Measurements from ENCODE around the gene CPSF4L.
A peak's percentile ranks its signal among the peaks of the same experiment; 100 is the strongest.
"Not testable (repeated sequence)": the region's sequence is repeated elsewhere in the genome, so short reads cannot be mapped to it uniquely, and the experiment has no call there.

Gene CPSF4L

DNA sequence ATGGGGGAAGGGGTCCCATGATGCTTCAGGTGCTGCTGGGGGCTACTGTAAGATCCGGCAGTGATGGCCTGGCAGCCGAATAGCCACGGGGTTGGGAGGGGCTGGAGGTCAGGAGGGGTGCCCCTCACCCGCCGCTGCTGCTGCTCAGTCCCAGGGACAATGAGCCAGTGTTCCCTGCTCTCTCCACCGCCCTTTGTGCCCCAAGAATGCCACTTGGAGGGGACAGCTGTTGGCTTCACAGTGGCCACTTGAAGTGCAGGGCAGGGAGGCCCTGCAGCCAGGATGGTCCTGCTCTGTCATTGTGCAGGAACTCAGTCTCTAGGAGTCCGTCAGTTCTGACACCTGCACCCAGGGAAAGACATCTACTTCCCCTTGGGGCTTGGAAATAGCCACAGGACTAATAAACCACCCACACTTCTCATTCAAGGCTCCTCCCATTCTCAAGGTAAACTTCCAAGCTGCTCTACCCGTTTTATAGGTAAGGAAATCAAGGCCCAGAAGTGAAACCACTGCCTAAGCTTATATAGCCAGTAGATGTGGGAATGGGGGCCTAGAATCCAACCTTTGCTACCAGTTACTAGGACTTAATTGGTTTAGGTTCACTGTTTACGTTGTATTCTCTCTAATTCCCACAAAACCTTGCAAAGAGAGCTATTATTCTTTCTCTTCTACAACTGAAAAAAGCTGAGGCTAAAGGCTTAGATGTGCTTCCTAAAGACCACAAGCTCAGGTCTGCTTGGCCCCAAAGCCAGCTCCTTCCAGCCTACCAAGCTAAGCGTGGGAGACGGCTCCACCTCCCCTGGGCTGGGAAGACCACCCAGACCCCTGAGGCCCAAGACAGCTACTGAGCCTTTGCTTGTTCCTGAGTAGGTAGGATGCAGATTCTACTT lies 6.2 kb upstream of the CPSF4L start:
- DNase-seq: no peak

DNA sequence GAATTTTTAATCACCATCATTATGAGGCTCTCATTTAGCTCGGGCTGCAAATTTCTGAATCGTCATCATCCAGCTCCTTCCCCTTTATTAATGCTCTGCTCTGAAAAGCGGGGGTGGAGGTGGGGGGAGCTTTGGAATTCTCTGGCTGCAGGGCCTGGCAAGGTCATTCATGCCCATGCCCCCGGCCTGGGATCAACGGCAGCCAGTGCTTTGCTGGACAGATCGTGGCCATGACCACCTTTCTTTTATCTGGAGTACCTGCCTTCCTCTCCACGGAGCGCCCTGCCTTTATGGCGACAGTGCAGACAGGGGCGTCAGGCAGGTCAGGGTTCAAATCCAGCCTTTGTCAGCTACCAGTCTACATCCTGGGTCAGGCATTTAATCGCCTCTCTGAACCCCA lies 5.1 kb upstream of the CPSF4L start:
- no peak for DNase-seq

DNA sequence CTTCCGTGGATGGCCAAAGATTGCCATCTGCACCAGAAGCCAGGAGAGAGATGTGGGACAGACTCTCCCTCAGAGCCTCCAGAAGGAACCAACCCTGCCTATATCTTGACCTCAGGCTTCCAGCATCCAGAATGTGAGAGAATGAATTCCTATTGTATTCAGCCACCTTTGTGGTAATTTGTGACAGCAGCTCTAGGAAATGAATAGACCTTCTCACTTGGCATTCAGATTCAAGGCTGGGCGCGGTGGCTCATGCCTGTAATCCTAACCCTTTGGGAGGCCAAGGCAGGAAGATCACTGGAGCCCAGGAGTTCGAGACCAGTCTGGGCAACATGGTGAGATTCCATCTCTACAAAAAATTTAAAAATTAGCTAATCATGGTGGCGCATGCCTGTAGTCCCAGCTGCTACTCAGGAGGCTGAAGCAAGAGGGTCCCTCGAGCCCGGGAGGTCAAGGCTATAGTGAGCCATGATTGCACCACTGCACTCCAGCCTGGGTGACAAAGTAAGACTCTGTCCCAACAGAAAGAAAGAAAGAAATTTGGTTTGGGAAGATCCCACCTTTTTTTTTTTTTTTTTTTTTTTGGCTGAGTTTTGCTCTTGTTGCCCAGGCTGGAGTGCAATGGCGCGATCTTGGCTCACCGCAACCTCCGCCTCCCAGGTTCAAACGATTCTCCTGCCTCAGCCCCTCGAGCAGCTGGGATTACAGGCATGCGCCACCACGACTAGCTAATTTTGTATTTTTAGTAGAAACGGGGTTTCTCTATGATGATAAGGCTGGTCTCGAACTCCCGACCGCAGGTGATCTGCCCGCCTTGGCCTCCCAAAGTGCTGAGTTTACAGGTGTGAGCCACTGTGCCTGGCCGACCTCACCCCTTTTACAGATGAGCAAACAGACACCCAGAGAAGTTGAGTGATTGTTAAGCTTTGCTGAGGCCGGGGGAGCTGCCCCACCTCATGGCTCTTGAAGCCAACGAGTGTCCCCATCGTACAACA lies 4.3 kb upstream of the CPSF4L start:
- no peak for DNase-seq

DNA sequence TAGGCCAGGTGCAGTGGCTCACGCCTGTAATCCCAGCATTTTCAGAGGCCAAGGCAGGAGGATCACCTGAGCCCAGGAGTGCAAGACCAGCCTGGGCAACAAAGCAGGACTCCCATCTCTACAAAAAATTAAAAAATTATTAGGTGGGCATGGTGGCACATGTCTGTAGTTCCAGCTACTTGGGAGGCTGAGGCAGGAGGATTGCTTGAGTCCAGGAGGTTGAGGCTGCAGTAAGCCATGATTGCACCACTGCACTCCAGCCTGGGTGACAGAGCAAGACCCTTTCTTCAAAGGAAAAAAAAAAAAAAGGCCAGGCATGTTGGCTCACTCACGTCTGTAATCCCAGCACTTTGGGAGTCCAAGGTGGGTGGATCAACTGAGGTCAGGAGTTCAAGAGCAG lies 2.8 kb upstream of the CPSF4L start:
- DNase-seq: not testable (repeated sequence)

DNA sequence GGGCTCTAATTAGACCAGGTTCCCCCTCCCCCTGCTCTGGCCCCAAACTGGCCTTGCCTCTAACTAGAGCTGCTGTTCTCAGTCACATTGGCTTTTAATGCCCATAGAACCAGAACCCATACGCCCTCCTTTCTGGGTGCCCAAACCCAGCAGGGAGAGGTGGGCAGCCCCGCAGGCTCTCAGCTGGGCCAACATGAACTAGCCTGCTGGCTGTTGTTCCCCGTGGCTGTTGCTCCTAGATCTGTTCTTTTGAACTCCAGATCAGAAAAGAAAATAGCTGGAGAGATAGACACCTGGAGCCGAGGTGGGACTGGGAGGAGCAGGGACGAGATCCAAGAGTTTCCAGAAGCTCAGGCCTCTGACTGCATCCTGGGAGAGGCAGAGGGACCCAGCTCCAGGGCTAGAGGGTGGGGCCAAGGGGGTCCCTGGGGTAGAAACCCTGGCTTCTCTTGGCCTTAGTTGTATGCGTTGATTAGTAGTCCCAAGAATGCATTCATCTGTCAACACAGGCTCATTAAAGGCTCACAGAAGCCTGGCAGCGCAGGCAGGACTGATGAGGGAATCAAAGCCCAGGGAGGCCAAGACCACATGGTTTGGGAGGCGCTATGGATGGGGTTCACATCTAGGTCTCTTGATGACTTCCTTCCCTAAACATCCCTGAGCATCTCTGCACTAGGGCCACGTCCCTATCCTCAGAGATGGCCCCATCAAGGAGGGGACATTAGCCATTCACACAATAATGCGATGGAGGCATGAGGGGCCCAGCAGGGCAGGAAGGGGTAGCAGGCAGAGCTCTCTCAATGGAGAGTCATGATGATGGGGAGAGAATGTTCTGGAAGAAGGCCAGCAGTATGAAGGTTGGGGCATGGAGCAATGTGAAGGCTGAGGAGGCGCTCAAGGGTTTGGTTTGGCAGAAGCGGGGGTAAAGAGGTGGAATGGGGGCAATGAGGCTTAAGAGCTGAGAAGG lies 1.3 kb upstream of the CPSF4L start:
- DNase-seq: no peak

DNA sequence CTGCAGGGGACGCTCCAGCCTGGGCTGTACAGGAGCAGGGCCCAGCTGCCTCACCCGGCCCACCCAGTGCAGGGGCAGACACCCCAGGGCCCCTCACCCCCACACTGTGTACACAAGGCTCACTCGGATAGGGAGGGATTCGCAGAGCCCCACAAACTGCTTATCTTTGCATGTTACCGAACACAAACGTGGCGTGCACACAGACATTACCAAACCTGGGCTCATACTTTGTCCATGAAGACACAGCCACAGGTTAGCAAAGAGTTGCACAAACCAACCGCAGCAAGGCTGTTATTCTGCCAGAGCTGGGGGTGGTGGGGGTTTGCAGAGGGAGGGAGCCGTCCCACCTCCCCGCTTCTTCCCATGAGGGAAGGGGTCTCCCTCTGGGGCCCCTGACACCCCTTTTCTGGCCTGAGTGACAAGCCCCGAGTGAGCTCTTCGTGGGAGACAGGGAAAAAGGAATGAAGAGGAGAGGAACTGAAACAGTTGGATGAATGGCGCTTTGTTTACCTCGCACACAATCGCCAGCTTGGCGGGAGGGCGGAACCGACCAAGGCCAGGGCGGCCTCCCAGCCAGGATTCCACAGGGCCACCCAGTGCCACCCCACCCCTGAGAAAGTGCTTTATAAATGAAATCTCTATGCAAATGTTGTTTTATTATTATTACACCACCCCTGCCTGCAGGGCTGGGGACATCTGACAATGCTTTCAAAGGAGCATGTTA lies 434 bp upstream of the CPSF4L start:
- no peak for DNase-seq

DNA sequence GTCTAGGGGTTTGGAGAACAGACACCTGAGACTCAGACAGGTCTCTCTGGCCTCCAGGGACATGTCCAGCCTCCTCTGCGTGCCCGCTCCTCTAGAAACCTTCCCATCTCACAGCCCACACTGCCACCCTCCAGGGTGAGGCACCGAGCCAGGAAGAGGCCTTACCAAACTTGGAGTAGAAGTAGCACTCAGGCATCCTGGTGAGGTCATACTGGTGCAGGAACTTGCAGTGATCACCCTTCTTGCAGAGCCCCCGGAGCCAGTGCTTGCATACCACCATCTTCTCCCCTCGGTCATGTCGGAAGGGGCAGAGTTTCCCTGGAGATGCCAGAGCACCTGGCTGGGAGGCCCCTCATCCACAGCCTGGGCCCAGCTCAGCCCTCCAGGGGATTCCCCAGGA lies 4.2 kb downstream of the CPSF4L start:
- DNase-seq: no peak

DNA sequence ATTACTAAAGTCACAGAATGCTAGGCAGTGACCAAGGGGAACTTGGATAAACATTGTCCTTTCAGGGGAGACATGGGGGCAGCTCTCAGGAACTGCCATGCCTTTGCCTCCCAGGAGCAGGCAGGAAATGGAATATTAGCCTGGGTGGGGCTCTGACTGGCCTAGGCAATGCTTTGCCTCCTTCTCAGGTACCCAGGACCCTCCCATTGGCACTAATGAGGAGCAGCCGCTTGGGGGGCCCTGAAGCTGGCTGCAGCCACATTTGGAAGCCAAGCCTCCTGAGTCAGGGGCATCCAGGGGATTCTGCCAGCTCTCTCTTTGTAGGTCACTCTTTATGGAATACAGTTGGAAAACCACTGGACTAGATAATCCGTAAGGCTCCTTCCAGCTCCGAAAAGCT lies 5.5 kb downstream of the CPSF4L start:
- DNase-seq: no peak

DNA sequence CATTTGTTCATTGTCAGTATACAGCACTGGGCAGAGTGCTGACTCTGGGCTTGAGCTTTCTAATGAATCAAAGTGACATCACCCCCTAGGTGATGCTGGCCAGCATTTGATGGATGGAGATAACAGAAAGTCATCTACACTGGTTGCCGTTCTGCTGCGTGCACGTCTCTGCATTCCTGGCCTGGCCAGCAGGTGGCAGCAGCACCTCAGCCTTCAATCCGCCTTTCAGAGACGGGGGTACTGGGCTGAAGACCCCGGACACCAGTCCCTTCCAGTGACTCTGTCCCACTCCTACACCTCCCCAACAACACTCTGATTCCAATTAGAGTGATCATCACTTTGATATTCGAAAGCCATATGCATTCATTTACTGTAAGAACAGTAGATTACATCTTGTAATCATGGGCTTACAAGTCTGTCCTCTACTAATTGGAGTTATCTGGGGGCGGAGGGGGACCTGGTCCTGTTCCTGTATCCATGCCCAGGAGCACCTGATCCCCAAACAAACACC lies 6.0 kb downstream of the CPSF4L start:
- peak; percentile 44 for DNase-seq

DNA sequence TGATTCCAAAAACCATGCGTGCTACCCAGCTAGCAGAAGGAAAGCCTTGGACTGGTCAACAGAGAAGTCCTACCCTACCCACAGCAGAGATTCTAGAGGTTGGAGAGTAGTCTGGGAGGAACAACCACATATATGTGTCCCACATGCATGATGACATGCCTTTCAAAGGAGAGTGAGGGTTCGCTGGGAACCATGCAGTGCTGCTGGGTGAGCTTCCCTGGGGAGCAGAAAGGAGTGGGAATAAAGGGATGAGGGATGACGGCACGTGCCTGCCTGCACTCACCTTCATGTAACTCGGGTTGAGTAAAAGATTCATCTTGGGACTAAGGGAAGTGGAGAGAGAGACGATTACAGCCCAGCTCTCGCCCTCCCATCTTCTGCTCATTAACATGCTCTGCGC lies 9.8 kb downstream of the CPSF4L start:
- DNase-seq: no peak

DNA sequence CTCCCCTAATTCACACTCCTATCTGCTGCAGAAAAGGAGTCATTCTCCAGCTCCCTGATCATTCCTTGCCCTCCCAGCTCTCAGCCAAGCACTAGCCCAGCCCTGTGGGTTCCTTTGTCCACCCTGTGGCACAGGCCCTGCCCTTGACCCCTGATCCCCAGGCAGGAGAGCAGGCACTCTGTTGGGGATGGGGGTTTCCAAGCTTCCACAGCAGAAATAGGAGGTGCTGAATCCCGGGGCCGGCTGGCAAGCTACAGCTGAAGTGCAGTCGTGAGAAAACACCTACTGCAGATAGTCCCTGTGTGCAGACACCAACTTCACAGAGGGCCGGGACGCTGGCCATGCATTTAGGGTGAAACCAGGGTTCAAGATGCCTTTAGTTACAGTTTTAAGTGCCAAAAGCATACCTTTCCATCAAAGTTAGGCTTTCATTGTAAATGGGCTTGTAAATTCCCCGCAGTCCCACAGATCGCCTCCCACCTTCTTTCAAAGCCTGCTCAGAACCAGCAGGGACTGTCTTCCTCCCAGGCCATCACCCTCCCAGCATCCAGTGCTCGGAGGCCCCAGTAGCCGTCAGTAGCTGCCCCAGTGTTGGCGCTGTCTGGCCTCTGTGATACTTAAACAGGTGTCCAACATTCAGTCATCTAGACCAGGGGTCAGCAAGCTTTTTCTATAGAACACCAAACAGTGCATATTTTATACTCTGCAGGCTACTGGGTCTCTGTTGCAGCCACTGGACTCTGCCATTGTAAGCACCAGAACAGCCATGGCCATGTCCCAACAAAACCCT lies 10.6 kb downstream of the CPSF4L start:
- DNase-seq: no peak

DNA sequence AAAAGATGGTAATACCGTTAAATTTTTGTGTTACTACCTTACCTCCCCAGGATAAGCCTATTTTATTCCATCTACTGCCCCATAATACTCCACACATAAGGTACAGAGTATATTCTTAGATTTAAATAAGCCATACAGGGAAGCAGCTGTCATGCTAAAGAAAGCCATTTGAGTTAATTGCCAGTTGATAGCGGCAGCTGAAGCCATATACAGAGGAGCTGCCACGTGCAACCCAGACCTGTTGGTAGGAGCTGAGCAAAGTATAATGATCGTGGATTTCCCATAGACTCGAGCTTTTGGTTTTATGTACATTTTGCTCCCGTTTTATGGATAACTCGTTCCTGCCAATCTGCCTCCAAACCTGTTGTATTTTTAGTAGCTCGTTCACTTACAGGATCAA lies 12.0 kb downstream of the CPSF4L start:
- DNase-seq: no peak

DNA sequence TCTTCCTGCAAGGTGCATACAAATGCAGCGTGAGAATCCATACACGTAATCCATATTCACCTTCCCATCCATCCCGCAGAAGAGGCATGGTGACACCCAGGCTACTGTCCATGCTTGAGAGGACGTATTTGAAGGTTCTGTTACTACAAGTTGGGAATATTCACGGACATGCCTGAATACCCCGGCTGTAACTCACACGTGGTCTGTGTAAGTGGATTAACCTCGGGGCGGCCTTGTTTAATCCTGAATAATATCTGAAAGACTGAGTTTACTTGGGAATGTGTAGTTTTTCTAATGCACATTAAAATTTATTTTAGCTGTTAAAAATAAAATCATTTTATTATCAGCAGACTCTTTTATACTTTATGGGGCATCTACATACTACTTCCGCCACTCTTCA lies 13.1 kb downstream of the CPSF4L start:
- no peak for DNase-seq

DNA sequence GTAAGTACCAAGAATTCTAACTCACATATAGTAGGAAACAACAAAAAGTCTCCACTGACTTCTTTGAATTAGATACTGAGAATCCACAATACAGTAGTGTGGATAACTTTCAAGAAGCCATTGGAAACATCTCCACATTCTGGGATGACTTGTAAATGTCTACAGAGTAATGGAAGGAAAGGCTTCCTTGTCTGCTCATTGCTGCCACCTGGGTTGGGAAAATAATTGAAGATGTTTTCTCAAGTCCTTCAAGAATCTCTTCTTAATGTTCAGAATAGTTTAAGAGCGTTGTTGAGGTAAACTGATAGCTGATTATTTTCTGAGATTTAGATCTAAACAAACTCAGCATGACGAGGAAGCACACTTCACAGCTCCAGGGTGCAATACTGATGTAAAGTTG lies 14.0 kb downstream of the CPSF4L start:
- DNase-seq: no peak

DNA sequence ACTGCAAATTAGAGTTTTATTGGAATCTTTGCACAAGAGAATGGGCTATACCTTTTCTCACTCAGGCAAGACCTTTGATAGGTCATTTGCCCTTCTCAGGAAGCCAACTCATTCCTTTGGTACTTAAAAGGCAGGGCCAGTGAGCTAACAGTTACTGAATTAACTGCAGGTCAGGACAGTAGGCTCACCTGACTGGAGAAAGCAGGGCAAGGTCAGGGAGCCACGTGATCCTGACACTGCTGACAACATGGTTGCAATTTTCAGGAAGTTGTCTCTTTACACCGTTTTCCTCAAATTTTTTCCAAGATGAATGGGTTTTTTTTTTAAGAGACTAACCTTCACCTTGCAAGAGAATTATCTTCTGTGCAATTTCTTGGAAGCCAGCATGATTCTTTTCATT lies 21.1 kb downstream of the CPSF4L start:
- no peak for DNase-seq

DNA sequence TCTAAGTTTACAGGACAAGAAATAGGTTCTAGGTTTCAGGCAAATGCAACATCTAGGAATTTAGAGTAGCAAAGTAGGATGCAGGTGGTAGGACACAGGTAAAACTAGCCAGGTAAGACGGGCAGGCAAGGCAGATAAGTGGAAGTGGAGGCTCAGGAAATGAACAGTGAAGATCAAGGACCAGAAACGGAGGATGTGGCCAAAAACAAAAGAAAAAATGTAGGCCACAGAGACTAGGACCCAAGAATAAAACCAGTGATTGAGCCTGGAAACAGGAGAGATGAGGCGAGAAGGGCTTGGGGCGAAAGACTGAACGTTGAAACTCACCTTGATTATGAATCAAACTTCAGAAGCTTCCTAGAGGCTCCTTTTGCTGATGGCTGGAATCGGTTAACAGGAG lies 24.0 kb downstream of the CPSF4L start:
- DNase-seq: no peak

DNA sequence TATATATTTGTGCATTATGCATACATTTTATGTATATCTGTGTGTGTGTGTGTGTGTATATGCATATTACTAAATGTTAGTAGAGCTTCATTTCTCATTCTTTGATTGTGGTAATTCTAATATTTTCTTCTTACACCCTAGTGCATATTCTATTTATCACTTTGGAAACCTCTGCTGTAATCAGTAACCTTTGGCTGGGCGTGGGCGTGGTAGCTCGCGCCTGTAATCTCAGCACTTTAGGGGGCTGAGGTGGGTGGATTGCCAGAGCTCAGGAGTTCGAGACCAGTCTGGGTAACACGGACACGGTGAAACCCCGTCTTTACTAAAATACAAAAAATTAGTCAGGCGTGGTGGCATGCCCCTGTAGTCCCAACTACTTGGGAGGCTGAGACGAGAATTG lies 26.9 kb downstream of the CPSF4L start:
- no peak for DNase-seq

DNA sequence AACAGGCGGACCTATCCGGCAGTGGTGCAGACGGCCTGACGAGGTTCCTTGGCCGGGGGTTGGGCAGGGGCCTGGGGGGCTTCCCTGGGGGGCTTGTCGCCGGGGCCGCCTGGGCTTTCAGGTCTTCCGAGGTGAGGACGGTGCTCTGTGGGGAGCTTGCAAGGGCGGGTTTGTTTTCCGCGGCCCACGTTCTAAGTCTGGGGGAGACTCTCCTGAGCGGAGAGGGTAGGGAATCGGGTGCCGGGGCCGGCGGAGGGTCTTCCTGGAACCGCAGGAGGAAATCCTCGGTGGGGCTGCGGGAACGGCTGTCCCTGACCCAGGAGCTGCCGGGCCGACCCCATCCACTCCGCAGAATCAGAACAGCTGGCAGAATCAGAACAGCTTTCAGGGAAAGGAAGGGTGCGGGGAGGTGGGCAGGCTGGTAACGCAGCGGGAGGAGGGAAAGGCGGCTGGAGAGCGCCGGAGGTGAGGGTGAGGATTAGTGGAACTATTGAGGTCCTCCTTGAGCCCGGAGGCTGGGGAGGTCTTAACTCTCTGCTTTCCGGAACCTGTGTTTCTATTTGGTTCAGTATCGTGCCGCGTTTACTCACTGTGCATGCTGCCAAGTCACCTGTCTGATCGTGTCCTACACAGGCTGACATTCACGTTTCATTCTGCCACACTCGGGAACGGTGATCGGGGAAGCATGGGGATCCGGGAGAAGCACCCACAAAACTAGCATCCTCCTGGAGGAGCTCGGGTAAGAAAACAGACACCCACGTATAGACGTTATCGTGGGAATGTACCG lies 28.9 kb downstream of the CPSF4L start:
- peak; percentile 35 for DNase-seq

DNA sequence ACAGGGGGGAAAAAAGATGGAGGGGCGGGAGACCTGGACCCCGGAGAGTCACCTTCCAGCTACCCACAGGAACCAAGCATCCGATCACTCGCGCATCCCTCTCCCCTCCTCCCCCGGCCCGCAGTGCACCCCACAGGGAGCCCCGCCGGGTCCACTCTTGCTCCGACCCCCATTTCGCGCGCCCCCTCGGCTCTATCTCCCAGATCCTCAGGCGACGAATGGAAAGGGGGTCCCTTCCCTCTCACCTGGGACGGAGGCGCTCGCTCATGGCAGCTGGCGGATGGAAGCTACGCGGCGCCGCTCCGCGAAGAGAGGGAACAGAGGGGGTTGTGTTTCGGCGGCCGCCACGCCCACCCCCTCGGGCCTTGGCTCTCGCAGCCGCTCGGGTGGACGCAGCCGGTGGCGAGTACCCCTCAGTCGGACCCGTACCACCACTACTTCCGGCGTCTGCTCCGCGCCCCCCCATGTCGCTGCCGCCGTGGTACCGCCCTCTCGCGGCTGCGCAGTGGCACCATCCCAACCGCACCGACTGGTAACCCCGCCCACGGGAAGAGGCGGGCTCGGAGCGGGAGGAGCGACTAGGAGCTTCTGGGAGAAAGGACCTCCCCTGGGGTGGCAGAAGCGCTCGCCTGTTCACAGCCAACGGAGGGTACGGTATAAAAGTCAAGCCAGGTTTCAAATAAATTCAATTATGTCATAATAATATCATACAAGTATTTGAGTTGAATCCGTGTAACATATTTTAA lies 29.7 kb downstream of the CPSF4L start:
- peak; percentile 95 for DNase-seq

Measured in hematopoietic multipotent progenitor cell treated with erythropoietin and hydrocortisone succinate and interleukin-3 and kit ligand, for 8 days (in vitro differentiated cells).